NCI-H345 (cell line): ENCODE measurements around the gene ALOX15B.
"Not testable (repeated sequence)": the region's sequence is repeated elsewhere in the genome, so short reads cannot be mapped to it uniquely, and the experiment has no call there.

ENCODE experiments used
- DNase-seq: peaks from one replicate; lab custom pipeline; 2025; lab: John Stamatoyannopoulos, UW

The ALOX15B gene

GRCh38 chr17:8062807-8063483 lies 24.1 kb downstream of the ALOX15B start:
- no peak for DNase-seq

GRCh38 chr17:8063761-8064534 lies 25.1 kb downstream of the ALOX15B start:
- DNase-seq = no peak

DNA sequence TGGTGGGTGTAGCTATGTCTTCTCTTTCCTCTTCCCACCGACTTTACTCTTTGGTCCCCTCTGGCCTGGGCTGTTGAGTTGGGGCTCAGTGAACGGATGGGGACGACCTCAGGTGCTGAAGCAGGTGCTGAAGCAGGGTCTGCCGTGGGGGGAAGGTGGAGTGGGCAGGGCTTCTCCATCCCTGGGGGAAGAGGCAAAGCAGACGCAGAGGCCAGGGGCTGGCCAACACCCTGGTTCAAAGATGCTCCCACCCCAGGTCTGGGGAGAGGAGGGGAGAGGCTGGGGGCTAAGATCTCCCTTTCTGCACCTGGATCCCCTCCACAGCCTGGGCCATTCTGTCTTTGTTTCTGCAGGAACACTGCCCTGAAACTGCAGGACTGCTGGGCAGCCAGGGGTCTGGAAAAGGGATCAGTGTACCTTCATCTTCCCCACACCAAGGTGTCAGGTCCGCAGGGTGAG lies 25.7 kb downstream of the ALOX15B start:
- DNase-seq = no peak

DNA sequence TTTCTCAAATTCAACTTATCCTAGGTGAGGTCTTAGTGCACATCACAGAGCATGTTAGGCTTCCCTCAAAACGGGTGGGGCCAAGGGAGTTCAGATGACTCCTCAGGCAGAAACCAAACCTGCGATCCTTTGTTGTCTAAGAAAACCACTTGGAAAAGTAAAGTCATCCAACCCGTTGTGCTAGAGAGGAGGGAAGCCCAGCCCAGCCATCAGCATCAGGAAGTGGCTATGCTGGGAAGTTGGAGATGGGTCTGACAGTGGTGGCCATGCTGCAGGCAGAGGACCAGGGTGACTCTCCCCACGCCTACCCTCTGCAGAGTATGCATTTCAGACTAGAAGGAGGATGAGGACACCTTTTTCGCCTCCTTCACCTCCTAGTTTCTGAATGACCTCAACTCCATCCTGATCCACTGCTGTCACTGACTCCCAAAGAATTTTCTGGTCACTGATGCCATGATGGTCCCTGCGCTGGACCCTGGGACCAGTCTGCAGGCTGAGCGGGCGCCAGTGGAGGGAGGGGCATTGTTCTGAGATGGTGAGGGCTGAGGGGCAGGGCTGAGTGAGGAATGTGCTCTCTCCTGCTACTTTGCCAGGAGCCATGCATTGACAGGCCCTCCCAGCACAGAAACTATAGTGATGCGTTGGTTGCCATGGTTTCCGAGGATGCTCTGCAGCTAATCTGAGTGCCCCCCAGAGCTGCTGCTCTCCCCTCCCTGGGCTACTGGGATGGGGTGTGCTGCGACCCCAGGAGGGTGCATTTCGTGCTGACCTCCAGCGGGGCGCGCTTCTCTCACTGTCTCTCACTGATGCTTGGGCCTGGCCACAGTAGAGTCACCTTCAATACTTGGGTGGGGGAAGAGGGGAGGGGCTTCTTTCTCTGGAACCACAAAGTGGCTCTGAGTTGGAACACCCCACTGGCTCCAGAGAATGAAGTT lies 28.2 kb downstream of the ALOX15B start:
- no peak for DNase-seq

DNA sequence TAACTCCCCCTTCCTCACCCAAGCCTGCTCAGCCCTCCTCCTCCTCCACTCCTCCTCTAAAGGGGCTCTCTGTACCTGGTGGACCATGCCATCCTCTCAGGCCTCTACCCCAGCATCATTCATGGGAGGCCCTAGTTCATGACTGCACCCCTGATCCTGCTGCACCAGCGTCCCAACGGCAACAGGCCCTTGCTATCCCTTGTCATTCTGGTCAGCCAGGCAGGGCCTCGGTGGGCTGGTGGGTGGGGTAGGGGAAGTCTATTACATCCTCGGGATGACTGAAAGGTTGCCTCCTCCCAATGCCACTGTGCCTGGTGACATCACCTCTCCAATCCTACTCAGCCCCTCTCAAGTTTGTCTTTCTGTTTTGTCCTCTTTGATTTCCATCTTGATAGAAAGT lies 28.9 kb downstream of the ALOX15B start:
- no peak for DNase-seq

DNA sequence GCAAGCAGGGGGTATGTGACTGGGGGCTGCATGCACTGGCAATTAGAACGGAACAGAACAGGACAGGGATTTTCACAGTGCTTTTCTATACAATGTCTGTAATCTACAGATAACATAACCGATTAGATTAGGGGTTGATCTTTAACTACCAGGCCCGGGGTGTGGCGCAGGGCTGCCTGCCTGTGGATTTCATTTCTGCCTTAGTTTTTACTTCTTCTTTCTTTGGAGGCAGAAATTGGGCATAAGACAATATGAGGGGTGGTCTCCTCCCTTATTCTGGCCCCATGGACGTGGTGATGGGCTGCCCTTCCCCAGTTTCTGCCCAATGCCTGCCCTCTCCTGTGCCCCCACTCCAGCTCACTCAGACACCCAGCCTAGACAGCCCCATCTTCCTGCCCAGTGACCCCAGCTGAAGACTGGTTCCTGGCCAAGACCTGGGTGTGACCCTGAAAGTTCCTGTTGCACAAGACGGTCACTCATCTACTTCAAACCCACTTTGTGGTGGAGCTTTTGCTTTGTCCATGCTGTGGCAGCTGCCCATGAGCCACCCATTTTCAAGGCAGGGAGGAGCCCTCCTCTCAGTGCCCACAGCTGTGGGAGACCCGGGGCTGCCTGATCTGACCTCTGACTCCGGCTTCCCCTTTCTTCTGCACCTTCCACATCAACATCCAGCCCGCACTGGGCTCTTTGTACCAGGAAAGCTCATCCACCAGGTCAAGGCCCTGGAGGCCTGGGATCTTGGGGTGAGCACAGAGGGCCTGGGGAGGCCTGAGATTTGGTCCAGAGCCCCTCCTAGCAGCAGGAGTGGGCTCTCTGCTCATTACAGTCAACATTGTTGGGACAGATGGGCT lies 30.1 kb downstream of the ALOX15B start:
- DNase-seq = no peak

GRCh38 chr17:8069587-8069860 lies 30.7 kb downstream of the ALOX15B start:
- no peak for DNase-seq

DNA sequence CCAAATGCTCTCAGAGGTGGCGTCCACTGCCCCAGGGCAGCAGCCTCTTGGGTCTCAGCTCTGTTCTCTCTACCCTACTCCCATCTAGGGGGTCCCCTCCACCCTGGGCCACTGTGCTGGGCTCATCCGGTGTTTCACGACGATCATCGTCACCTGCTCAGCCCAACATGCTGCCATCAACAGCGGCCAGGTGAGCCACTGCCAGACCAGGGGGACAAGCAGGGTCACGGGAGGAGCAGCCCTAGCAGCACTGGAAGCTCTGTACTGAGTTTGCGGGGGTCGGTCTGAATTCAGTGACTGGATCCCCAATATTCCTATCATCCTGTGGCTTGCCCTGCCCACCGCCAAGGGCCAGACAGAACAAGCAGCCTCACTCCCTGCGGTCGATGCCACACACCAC lies 32.6 kb downstream of the ALOX15B start:
- no peak for DNase-seq

- no peak for DNase-seq
Measured at GRCh38 chr17:8072341-8072728, 33.5 kb downstream of the ALOX15B start.

- DNase-seq = no peak
Measured at GRCh38 chr17:8072729-8073461, 34.0 kb downstream of the ALOX15B start.

DNA sequence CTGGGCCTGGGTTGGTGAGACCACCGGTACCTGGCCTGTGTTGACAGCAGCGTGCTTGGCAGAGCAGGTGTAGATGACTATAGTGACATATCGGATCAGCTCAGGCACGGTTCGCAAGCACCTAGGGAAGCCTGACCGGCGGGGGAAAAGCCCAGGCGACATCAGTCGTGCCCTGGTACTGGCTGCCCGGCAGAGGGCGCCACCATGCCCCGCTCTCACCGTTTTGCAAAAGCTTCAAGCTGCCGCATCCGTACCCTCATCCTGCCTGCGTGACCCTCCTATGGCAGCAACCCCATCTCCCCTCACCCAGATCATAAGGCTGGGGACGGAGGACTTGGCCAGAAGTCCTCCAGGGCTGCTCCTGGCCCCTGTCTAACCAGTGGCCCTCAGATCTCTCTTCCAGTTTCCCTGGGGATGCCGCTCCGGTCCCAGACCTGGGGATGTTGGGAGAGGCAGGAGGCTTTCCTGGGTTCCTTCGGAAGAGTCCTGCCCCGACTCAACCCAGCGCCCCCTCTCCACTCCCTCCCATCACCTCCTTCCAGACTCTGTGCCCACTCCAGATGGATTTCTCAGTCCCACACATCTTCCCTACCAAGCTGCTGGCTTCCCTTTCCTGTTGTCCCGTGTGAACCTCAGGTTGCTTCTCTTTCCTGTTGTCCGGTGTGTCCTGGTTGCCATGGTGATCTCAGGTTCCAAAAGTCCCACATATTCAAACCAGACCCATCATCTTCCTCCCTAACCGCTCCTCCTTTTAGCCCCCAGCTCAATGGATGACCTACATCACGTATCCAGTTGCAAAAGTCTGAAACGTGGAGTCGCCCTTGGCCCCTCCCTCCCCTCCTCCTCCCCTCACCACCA lies 35.0 kb downstream of the ALOX15B start:
- DNase-seq = peak; percentile 68

GRCh38 chr17:8074554-8074953 lies 35.7 kb downstream of the ALOX15B start:
- no peak for DNase-seq

DNA sequence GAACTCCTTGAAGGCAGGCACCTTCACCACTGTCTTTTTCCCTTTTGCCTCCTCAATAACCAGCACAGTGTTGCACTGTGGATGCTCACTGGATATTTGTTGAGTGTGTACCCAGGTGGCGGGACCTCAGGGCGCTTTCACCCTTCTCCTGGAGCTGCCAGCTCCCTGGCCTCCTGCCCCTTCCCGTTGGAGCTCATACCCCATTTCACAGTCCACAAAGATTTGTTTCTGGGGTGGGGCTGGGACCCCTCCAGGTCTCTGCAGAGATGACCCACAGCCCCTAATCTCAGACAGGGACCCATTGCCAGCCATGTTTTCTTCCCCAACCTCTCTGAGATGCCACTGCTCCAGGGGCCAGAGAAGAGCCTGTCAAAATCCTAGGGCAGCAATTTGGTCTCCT lies 36.2 kb downstream of the ALOX15B start:
- no peak for DNase-seq

- DNase-seq = no peak
Measured at GRCh38 chr17:8075574-8076342, 36.9 kb downstream of the ALOX15B start.

GRCh38 chr17:8076502-8077266 lies 37.8 kb downstream of the ALOX15B start:
- DNase-seq = no peak

DNA sequence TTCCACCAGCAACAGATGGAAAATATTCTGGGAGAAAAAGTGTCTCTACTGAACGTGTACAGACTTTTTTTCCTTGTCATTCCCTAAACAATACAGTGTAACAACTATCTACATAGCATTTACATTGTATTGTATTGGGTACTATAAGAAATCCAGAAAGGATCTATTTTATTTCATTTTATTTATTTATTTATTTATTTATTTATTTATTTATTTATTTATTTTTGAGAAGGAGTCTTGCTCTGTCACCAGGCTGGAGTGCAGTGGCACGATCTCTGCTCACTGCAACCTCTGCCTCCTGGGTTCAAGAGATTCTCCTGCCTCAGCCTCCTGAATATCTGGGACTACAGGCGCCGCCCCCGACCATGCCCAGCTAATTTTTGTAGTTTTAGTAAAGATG lies 39.1 kb downstream of the ALOX15B start:
- not testable (repeated sequence) for DNase-seq

- peak; percentile 80 for DNase-seq
Measured at GRCh38 chr17:8079291-8080207, 40.7 kb downstream of the ALOX15B start.
